NCI-H1105 (cell line): ENCODE measurements around the gene KDM6A.
"Not testable (repeated sequence)": the region's sequence is repeated elsewhere in the genome, so short reads cannot be mapped to it uniquely, and the experiment has no call there.

Source experiments
- DNase-seq: peaks from one replicate; lab custom pipeline; 2025; lab: John Stamatoyannopoulos, UW

Gene KDM6A

GRCh38 chrX:44961817-44962607 is 89.0 kb downstream of the KDM6A start:
- no peak for DNase-seq

- no peak for DNase-seq
Measured at GRCh38 chrX:44962944-44963343, 90.0 kb downstream of the KDM6A start.

- DNase-seq: no peak
Measured at GRCh38 chrX:44967221-44967620, 94.2 kb downstream of the KDM6A start.

GRCh38 chrX:44970709-44971108 is 97.7 kb downstream of the KDM6A start:
- no peak for DNase-seq

- DNase-seq: no peak
Measured at GRCh38 chrX:44971674-44972073, 98.7 kb downstream of the KDM6A start.

- DNase-seq: no peak
Measured at GRCh38 chrX:44972132-44972531, 99.1 kb downstream of the KDM6A start.

GRCh38 chrX:44973420-44973932 is 100.5 kb downstream of the KDM6A start:
- no peak for DNase-seq

GRCh38 chrX:44974451-44974850 is 101.5 kb downstream of the KDM6A start:
- DNase-seq: no peak

- no peak for DNase-seq
Measured at GRCh38 chrX:44975666-44976263, 102.8 kb downstream of the KDM6A start.

GRCh38 chrX:44978976-44979375 is 106.0 kb downstream of the KDM6A start:
- no peak for DNase-seq

- DNase-seq: no peak
Measured at GRCh38 chrX:44980403-44980802, 107.4 kb downstream of the KDM6A start.

- DNase-seq: no peak
Measured at GRCh38 chrX:44980883-44981282, 107.9 kb downstream of the KDM6A start.

- DNase-seq: no peak
Measured at GRCh38 chrX:44989995-44990770, 117.2 kb downstream of the KDM6A start.

GRCh38 chrX:44992775-44993174 is 119.8 kb downstream of the KDM6A start:
- no peak for DNase-seq

- DNase-seq: no peak
Measured at GRCh38 chrX:44996277-44996676, 123.3 kb downstream of the KDM6A start.

GRCh38 chrX:44997282-44997812 is 124.4 kb downstream of the KDM6A start:
- DNase-seq: no peak

- DNase-seq: no peak
Measured at GRCh38 chrX:44997888-44998287, 124.9 kb downstream of the KDM6A start.

- not testable (repeated sequence) for DNase-seq
Measured at GRCh38 chrX:44999237-44999636, 126.2 kb downstream of the KDM6A start.

GRCh38 chrX:44999872-45000271 is 126.9 kb downstream of the KDM6A start:
- DNase-seq: not testable (repeated sequence)

- no peak for DNase-seq
Measured at GRCh38 chrX:45001048-45001447, 128.1 kb downstream of the KDM6A start.

- DNase-seq: no peak
Measured at GRCh38 chrX:45003085-45003484, 130.1 kb downstream of the KDM6A start.

GRCh38 chrX:45006002-45006800 is 133.2 kb downstream of the KDM6A start:
- DNase-seq: no peak
